Left kidney (tissue), 2 donors: Measurements from ENCODE around the gene SAE1. TPM values are rescaled to one million over a fixed set of nuclear protein-coding genes. Genes with fewer than 3 reads are reported as not detected.

Source experiments
- DNase-seq: peaks from one replicate; pipeline ENCODE4 v3.0.0-alpha.2; 2013
- polyA plus RNA-seq: library from polyadenylated mRNA; unstranded; fragments of 120-200 nt; gene quantifications from one replicate; pipeline ENCODE4 v1.2.1, GENCODE V29; 2013; ENCODE audit not compliant: insufficient read length

Gene SAE1
- polyA plus RNA-seq, 1 donor = 121 TPM

- no peak for DNase-seq
Observed at GRCh38 chr19:47157431-47158321, 27.0 kb downstream of the SAE1 start.

GRCh38 chr19:47158367-47158791, 27.7 kb downstream of the SAE1 start:
- DNase-seq = no peak

- no peak for DNase-seq
Observed at GRCh38 chr19:47158879-47159503, 28.4 kb downstream of the SAE1 start.

GRCh38 chr19:47161876-47162489, 31.3 kb downstream of the SAE1 start:
- DNase-seq = no peak

GRCh38 chr19:47168065-47168464, 37.4 kb downstream of the SAE1 start:
- DNase-seq = no peak

GRCh38 chr19:47172666-47173455, 42.2 kb downstream of the SAE1 start:
- DNase-seq = no peak

- DNase-seq = no peak
Observed at GRCh38 chr19:47176071-47176626, 45.5 kb downstream of the SAE1 start.

GRCh38 chr19:47176627-47177090, 46.0 kb downstream of the SAE1 start:
- no peak for DNase-seq

GRCh38 chr19:47179653-47180310, 49.1 kb downstream of the SAE1 start:
- DNase-seq = no peak

GRCh38 chr19:47183601-47184000, 53.0 kb downstream of the SAE1 start:
- DNase-seq = no peak

GRCh38 chr19:47186446-47187334, 56.1 kb downstream of the SAE1 start:
- no peak for DNase-seq

GRCh38 chr19:47187335-47187655, 56.7 kb downstream of the SAE1 start:
- DNase-seq = no peak

GRCh38 chr19:47187797-47188196, 57.2 kb downstream of the SAE1 start:
- DNase-seq = no peak

GRCh38 chr19:47188507-47189033, 57.9 kb downstream of the SAE1 start:
- DNase-seq = no peak

GRCh38 chr19:47190167-47190727, 59.6 kb downstream of the SAE1 start:
- peak; percentile 60 for DNase-seq

- no peak for DNase-seq
Observed at GRCh38 chr19:47195434-47195833, 64.8 kb downstream of the SAE1 start.

- no peak for DNase-seq
Observed at GRCh38 chr19:47197141-47197540, 66.5 kb downstream of the SAE1 start.

- no peak for DNase-seq
Observed at GRCh38 chr19:47200530-47200929, 69.9 kb downstream of the SAE1 start.

GRCh38 chr19:47203254-47203653, 72.6 kb downstream of the SAE1 start:
- DNase-seq = no peak
